Left renal pelvis (tissue), 4 donors: ENCODE data around the gene NAB2. TPM values are rescaled to one million over a fixed set of nuclear protein-coding genes. Genes with fewer than 3 reads are reported as not detected.
"Not testable (repeated sequence)": the region's sequence is repeated elsewhere in the genome, so short reads cannot be mapped to it uniquely, and the experiment has no call there.

ENCODE experiments used
- DNase-seq, 4 donors: peaks; one replicate each; pipeline ENCODE4 v3.0.0-alpha.2; 2013; ENCODE audit warnings: low read depth in 4 of 4, low spot score in 3 of 4
- polyA plus RNA-seq, 4 donors: library from polyadenylated mRNA; unstranded; fragments of 120-200 nt; gene quantifications; one replicate each; pipeline ENCODE4 v1.2.1, GENCODE V29; 2013; ENCODE audit not compliant: insufficient read length in 4 of 4

Gene NAB2
- polyA plus RNA-seq, 4 donors = 40.4 to 54.4 (median 45.4) TPM

DNA sequence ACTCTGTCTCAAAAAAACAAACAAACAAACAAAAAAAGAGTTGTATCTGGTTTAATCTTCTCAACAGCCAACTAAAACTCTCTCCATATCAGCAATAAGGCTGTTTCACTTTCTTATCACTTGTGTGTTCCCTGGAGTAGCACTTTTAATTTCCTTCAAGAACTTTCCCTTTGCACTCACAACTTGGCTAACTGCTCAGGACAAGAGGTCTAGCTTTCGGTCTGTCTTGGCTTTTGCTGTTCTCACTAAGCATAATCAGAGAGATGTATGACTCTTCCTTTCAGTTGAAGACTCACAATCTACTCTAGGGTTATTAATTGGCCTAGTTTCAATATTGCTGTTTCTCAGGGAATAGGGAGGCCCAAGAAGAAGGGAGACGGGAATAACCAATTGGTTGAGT lies 22.7 kb upstream of the NAB2 start:
- DNase-seq = no peak

DNA sequence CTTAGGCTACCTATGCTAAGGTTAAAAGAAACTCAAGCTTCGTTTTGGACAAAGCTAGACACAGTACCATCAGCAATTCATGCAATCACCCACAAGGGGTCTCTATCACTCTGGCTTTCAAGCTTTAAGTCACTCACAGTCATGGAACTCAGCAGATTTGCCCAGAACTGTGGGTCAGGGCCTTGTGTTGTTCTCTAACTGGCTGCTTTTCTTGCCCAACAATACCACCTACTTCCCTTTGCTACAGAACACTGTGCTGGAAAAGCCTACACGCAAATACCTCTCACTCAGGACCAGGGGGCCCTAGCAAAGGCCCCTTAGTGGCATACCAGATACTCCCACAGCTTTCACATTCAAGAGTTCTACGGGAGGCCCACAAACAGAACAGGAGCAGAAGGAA lies 19.4 kb upstream of the NAB2 start:
- peak in 3 of 4 donors; percentile 55 to 69 (median 66) for DNase-seq

DNA sequence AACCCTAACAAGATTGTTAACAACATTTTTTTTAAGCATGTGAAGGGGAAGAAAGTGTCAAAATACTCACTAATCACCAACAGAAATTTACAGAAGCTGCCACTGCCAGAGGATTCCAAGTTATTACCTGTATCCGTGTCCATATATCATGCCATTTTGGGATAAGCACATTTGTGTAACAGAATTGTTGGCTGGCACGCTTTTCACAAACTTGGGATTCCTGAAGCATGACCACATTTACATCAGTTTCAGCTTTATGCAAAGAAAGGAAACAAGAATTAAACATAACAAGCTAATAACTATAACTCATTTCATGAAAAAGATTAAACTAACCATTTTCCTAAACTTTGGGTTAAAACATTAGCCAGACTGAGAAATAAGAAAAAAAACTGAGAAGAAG lies 16.3 kb upstream of the NAB2 start:
- DNase-seq = no peak

DNA sequence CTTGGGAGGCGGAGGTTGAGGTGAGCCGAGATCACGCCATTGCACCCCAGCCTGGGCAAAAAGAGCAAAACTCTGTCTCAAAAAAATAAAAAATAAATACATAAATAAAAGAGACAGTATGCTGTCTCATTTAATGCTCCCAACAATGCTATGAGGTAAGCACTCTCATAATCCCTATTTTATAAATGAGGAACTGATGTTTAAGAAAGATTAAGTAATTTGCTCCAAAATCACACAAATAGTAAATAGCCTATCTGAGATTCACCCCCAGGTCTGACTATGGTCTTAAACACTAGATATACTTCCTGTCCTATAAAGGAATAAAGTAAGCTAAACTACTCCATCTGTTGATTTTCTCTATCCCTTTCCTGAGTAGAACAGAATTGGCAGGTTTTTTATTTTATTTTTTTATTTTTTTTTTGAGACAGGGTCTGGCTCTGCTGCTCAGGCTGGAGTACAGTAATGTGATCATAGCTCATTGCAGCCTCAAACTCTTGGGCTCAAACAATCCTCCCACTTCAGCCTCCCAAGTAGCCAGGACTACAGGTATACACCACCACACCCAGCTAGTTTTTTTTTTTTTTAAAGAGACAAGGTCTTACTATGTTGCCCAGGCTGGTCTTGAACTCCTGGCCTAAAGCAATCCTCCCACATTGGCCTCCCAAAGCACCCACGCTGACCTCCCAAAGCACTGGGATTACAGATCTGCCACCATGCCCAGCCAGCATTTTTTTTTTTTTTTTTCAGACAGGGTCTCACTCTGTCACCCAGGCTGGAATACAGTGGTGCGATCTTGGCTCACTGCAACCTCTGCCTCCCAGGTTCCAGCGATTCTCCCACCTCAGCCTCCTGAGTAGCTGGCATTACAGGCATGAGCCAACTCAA lies 15.1 kb upstream of the NAB2 start:
- not testable (repeated sequence) for DNase-seq

DNA sequence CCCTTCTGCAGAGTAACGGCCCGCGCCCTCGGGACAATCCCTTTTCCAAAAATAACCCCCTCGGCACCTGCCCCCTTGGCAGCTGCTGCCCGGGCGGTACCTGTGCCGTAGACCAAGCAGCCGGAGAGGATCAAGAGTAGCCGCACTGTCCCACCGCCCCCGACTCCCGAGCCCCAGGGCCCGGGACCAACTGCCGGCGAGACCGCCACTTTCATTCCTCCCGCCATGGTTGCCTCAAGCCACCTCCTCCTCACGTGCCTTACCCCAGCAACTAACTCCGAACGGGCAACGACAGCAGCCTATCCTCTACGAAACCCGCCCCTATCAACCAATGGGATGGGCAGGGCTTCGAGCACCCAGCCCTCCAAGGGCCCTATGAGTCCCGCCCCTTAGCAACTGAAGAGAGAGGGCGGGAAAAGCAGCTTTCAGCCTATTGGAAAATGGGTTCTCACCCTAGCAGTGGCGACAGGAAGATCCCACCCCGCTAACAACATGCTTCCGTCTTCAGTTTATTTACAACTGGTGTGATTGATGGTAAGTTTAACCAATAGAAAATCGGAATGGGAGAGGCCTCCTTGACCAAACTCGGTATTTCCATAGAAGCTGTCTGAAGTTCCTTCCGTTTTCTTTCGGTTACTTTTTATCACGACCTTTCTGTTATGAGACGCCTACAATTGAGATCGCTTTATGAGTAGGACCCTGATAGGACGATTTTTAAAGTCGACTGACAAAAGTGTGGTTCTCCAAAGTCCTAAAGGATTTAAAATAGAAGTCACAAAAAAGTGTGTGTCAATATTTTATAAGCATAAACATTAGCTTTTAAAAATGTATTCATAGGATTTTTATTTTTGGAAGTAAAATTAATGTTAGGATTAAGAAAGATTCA lies 10.2 kb upstream of the NAB2 start, which contains the start of gene NEMP1:
TSS of gene NEMP1 (minus strand) at position 273 of the 886 bp plus-strand sequence. CDS start at position 227, 46 bp downstream.
- DNase-seq = peak; percentile 99 to 100 (median 100)

DNA sequence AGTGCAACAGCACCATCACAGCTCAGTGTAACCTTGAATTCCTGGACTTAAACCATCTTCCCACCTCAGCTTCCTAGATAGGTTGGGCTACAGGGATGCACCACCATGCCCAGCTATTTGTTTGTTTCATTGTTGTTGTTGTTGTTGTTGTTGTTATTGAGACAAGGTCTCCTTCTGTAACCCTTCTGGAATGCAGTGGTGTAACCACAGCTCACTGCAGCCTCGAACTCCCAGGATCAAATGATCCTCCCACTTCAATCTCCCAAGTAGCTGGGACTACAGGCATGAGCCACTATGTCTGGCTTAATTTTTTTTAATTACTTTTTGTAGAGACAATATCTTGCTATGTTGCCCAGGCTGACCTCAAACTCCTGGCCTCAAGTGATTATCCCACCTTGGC lies 9.1 kb upstream of the NAB2 start:
- DNase-seq = no peak

DNA sequence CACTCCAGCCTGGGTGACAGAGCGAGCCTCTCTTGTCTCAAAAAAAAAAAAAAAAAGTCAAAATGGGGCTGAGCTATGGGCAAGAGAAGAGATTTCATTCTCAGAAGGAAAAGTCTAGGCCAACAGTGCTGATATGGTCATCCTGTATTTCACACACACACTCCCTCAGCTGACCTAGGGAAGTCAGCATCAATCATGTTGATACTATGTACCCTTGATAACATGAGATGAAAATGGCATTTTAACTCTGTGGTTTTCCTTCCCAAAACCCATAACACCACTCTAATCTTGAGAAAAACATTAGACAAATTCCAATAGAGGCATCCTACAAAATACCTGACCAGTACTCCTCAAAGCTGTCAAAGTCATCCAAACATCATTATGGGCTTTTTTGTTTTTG lies 8.1 kb upstream of the NAB2 start:
- DNase-seq = no peak

DNA sequence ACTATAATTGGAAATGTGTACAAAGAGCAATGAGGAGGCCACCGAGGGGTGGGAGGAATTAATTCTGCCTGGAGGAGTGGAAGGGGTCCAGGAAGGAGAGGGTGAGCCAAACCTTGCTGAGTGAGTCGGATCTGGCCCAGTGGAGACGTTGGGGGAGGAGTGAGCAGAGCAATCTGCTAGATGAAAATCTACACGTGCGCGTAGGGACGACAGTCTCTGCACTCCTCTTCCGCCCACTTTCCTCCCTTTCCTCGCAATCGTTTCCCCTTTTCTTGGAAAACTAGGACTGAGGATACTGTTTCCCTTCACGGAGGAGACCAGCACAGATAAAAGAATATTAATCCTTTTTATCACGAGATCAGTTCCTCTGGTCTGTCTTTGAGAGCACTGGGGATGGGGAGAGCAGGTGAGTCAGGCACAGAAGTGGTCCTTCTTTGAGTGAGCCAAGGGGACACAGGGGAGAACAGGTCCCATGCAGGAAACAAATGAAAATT lies 2.9 kb upstream of the NAB2 start:
- peak in 3 of 4 donors; percentile 53 to 72 (median 65) for DNase-seq

DNA sequence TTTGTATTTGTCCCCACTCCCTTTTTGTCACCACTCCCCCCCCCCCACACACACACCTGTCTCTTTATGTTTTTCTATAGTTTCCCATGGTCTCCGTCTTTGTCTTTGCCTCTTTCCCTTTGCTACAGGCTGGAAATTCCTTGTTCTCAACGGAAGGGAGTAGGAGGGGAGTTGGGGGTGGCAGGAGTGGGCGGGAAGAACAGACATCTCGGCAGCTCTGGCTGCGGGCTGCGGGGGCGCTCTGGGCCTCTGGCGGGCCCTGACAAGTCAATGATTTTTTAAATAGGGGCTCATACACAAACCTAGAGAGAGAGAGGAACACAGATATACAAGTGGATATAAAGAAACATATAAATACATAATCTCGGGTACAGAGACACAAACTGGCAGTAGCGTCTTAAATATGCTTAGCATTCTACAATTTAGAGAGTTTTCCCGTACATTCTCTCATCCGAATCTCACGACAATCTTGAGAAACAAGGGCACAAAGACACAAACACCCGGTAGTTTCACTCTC lies 2.4 kb upstream of the NAB2 start:
- DNase-seq = peak in 3 of 4 donors; percentile 59 to 72 (median 68)

DNA sequence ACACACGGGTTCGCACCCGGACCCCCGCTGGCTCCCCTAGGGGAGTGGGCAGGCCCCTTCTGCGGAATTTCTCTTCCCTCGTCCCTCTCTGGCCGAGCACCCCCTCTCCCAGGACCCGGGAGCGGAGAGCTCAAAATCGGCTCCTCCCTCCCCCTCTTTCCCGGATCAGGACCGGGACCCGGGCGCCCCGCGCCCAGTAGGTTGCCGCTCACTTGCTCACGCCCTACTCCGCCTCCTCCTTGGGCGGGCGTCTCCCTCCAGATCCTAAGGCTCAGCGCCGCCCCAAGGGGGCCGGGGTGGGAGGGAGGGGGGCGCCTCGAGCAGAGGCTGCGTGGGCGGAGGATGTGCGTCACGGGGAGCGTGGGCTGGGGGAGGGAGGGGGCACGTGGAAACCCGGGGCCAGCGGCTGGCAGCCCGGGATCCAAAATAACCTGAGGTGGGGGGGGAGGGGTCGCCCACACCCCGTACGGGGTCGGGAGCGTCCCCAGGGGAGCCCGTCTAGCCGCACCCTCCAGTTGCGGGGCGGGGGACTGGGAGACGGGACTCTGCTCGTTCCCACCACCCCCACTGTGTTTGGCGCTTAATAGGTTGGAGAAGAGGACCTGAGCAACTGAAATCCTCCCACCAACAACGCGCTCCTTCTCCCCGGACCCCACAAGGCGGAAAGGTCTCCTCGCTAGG lies 1.8 kb upstream of the NAB2 start:
- peak in 3 of 4 donors; percentile 60 to 67 (median 61) for DNase-seq

DNA sequence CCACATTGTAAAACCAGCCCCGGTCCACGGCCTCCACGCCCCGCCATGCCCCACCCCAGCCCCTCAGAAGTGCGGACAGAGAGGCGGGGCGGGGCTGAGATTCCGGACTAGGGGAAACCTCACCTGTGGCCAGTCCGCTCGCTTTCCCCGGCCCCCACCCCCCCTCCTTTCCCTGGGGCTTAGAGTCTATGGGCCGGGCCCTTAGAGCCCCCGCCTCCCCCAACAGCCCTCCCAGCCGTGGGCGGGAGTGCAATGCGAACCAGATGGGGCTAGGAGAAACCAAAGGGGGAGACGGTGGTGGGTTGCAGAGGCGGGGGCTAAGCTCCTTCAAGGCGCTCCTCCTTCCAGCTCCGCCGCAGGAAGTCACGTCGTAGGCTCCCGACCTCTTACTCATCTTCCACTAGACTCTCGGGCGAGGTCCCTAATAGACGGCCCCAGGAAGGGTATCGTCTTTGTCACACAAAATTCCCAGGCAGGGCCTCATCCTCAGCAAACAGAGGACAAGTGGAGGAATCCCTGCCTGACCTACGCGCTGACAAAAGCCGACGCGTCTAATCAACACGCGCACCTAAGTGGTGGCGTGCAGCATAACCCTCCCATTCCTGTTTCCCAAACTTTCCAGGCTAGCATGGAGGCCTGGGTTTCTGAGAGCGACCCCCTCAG lies 1.1 kb upstream of the NAB2 start:
- peak in 3 of 4 donors; percentile 86 to 88 (median 87) for DNase-seq

DNA sequence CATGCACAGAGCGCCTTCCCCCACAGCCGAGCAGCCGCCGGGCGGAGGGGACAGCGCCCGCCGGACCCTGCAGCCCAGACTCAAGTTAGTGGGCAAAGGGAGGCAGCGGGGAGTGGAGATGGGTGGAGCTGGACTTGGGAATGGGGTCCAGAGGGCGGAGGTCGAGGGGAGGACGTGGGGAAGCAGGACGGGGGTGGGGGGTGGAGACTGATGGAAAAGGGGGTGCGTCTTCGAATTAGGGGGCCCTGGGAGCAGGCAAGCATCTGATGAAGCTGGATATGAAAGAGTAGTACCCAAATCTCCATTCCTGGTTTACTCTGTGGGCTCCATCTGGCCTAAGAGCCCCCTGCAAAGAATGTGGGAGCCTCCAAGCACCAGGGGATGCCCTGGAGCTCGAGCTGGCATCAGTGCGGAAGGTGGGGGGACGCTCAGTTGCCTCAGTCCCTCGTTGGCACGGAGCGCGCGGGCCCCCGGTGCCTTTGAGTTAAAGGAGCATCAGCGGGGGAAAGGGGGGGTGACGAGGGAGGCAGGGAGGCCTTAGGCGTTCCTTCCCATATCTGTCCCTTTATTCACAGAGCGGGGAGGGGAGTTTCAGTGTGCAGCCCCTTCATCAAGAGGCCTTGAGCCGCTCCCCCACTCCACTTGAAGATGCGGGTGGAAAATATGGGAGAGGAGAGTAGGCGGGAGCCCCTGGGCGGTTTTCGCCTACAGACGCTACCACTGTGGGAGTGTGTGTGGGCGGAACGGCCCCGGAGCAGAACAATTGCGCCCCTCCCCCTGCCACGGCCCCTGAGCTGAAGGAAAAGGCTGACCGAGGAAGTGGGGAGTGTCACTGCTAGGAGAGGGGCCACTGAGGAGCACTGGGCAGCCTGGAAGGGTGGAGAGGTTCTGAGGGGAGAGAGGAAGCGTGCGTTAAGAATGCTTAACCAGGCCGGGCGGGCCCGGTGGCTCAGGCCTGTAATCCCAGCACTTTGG lies 644 bp downstream of the NAB2 start:
- DNase-seq = peak in 3 of 4 donors; percentile 53 to 66 (median 66)

DNA sequence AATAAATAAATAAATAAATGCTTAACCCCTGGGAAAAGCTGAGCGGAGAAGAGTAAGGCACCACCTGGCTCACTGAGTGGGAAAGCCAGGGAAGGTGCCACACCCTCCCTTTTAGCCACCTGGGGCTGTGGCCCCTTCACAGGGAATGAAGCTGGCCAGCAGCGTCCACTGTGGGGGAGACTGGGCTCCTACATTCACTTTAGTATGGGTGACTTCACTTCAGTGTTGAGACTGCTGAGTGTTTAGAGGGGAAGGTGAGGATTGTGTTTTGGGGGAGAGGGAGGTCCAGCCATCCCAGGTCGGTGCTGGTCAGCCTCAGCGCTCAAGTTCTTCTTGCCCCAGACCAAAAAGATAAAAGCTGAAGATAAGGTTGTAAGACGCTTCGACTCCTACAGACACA lies 1.6 kb downstream of the NAB2 start:
- no peak for DNase-seq

DNA sequence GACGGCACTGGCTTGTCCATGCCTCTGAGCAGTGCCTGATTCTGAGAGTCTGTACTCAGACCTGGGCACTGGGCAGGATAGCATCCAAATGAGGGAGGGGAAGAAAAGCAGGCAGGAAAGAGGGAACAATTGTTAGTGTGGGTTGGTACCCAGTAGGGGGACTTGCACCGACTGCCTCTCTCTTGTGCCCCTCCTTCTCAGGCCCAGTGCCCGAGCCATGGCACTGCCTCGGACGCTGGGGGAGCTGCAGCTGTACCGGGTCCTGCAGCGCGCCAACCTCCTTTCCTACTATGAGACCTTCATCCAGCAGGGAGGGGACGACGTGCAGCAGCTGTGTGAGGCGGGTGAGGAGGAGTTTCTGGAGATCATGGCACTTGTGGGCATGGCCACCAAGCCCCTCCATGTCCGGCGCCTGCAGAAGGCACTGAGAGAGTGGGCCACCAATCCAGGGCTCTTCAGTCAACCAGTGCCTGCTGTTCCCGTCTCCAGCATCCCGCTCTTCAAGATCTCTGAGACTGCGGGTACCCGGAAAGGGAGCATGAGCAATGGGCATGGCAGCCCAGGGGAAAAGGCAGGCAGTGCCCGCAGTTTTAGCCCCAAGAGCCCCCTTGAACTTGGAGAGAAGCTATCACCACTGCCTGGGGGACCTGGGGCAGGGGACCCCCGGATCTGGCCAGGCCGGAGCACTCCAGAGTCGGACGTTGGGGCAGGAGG lies 2.2 kb downstream of the NAB2 start:
- no peak for DNase-seq

DNA sequence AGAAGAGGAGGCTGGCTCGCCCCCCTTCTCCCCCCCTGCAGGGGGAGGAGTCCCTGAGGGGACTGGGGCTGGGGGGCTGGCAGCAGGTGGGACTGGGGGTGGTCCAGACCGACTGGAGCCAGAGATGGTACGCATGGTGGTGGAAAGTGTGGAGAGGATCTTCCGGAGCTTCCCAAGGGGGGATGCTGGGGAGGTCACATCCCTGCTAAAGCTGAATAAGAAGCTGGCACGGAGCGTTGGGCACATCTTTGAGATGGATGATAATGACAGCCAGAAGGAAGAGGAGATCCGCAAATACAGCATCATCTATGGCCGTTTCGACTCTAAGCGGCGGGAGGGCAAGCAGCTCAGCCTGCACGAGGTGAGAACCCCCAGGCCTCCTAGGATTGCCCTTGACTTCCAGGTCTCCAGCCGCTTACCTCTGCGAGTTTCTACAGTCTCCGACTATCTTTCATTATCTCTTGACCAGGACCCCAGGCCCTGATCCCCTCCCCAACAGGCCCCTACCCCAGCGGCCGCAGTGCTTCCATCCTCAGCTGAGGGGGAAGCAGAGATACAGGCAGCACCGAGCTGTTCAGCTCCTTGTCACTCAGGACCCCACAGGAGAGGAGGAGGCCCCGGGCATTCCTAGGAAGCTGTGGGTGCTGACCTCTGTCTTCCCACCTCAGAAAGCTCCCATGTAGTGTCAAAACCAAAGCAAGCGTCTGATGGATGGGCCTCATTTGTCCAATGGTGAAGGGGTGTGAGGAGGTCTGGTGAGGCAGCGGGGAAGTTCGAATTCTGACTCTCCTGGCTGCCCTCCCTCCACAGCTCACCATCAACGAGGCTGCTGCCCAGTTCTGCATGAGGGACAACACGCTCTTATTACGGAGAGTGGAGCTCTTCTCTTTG lies 3.0 kb downstream of the NAB2 start:
- DNase-seq = no peak

DNA sequence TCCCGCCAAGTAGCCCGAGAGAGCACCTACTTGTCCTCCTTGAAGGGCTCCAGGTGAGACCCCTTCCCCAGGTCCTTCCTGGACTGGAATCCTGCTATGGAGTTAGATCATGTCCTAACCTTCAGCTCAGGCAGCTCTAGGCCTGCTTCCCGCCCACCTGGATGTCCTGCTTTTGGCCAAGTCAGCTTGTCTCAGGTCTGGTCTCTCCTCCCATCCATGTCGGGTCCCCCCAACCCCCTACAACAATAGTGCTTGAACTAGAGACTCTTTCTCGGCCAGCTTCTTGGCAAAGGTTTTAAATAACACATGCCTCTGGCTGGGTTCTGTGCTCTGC lies 3.6 kb downstream of the NAB2 start:
- DNase-seq = no peak

DNA sequence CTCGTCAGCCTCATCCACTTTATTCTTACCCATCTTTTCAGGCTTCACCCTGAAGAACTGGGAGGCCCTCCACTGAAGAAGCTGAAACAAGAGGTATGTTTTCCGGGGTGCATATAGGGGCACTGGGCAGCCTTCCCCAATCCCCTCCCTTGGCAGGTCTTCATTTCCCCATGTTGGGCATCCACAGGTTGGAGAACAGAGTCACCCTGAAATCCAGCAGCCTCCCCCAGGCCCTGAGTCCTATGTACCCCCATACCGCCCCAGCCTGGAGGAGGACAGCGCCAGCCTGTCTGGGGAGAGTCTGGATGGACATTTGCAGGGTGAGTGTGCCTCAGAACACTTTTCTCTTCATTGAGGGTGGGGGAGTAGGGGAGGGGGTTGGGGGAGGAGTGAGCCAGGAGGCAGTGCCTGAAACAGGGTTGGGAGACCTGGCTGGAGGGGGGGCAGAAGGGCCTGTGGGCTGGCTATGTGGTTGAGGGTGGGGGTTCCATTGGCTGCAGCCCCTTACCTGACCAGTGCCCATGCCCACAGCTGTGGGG lies 4.0 kb downstream of the NAB2 start:
- DNase-seq = no peak
